Panc1 (cell line): Measurements from ENCODE around the gene NDC1.

Experiments
- CTCF ChIP-seq: fragments of 450-650 bp; IDR thresholded peaks from 2 replicates; pipeline ENCODE4 v1.5.1; 2017; ENCODE audit warnings: mild to moderate bottlenecking
- POLR2AphosphoS5 ChIP-seq: IDR thresholded peaks from 2 replicates; pipeline ENCODE4 v1.6.1; 2012; ENCODE audit warnings: mild to moderate bottlenecking, low read depth, low read length, moderate library complexity
- REST ChIP-seq, 2 experiments: IDR thresholded peaks; 2 replicates each; pipeline ENCODE4 v1.6.1; 2011 to 2012; ENCODE audit warnings: low read depth in 2 of 2, control low read depth in 1 of 2, low read length in 1 of 2, mild to moderate bottlenecking in 1 of 2, moderate library complexity in 1 of 2; ENCODE audit not compliant: insufficient read depth in 1 of 2

DNA sequence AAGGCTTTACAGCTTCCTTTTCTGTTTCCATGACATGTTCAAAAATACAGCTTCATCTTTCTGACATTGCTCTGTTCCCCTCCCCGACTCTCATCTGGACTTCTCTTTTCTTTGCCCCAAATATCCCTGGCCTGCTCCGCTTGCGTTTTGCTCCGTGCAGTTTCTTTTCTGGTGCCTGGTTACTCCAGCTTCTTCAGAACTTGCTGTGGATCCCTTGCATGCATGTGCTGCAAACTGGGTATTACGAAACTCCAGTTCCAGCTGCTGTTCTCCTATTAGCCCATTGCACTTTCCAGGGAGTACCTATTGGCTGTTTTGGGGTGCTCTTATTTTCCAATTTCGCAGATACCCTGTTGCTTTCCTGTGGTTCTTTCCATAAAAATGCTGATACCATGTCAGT is 9.9 kb upstream of the NDC1 start:
- no peak for TF ChIP-seq CTCF
- no peak for TF ChIP-seq REST (IDR thresholded peaks at IDR 0.05; ENCODE audit: insufficient read depth in 1 of 2, low read depth in 2 of 2, low read length in 1 of 2)
- no peak for TF ChIP-seq POLR2AphosphoS5
